EH (cell line): ENCODE results near the gene SPEM1.
"Not testable (repeated sequence)": the region's sequence is repeated elsewhere in the genome, so short reads cannot be mapped to it uniquely, and the experiment has no call there.

Source experiments
- DNase-seq: peaks from one replicate; pipeline ENCODE4 v3.0.0-alpha.2; 2015; ENCODE audit warnings: low read depth

Gene SPEM1

GRCh38 chr17:7468804-7469389 lies 48.8 kb downstream of the SPEM1 start:
- DNase-seq = no peak

- DNase-seq = not testable (repeated sequence)
Observed at GRCh38 chr17:7469843-7470242, 49.7 kb downstream of the SPEM1 start.

DNA sequence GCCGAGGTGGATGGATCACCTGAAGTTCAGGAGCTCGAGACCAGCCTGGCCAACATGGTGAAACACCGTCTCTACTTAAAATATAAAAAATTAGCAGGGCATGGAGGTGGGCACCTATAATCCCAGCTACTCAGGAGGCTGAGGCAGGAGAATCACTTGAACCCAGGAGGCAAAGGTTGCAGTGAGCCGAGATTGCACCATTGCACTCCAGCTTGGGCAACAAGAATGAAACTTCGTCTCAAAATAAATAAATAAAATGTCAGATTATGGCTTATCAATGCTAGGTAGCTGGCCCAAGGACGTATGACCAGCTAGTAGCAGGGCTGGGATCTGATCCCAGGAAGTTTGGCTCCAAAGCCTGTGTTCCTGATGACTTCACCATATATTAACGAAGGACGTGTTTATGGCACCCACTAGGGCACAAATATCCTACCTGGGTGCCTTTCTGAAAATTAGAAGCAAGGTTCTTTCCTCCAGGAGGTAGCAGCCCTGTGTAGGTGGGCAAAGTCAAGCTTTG lies 50.4 kb downstream of the SPEM1 start:
- not testable (repeated sequence) for DNase-seq
